Peyer's patch (tissue), 4 donors: ENCODE measurements around the gene MBD3L4.
"Not testable (repeated sequence)": the region's sequence is repeated elsewhere in the genome, so short reads cannot be mapped to it uniquely, and the experiment has no call there.

ENCODE experiments used
- POLR2A ChIP-seq, 2 donors: fragments of 450-650 bp; IDR thresholded peaks; one replicate each; pipeline ENCODE4 v1.5.1; 2017; ENCODE audit warnings: antibody characterized with exemption in 2 of 2, mild to moderate bottlenecking in 2 of 2, moderate library complexity in 2 of 2
- TF ChIP-seq, protein P1 (sequence below), 6 experiments: fragments of 450-650 bp in 4 of 6; fragments of 200-600 bp in 2 of 6; sonication (generic) in 1 of 6; IDR thresholded peaks; one replicate each; pipeline ENCODE4 v1.5.1; 2017 to 2019; ENCODE audit warnings: antibody characterized with exemption in 6 of 6, mild to moderate bottlenecking in 3 of 6, moderate library complexity in 1 of 6

- TF ChIP-seq, protein P1, sequence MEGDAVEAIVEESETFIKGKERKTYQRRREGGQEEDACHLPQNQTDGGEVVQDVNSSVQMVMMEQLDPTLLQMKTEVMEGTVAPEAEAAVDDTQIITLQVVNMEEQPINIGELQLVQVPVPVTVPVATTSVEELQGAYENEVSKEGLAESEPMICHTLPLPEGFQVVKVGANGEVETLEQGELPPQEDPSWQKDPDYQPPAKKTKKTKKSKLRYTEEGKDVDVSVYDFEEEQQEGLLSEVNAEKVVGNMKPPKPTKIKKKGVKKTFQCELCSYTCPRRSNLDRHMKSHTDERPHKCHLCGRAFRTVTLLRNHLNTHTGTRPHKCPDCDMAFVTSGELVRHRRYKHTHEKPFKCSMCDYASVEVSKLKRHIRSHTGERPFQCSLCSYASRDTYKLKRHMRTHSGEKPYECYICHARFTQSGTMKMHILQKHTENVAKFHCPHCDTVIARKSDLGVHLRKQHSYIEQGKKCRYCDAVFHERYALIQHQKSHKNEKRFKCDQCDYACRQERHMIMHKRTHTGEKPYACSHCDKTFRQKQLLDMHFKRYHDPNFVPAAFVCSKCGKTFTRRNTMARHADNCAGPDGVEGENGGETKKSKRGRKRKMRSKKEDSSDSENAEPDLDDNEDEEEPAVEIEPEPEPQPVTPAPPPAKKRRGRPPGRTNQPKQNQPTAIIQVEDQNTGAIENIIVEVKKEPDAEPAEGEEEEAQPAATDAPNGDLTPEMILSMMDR (IDR thresholded peaks at IDR 0.05), result not testable (repeated sequence)
- not testable (repeated sequence) for TF ChIP-seq POLR2A (IDR thresholded peaks at IDR 0.05)
These were observed 14.8 kb upstream of the MBD3L4 start for GRCh38 chr19:7054635-7055368.
